Activated T-helper 1 cell treated with Interleukin-2 at 50 U/mL for 16 hours (primary cell): ENCODE data around the gene ARVCF.
"Not testable (repeated sequence)": the region's sequence is repeated elsewhere in the genome, so short reads cannot be mapped to it uniquely, and the experiment has no call there.

Source experiments
- DNase-seq: peaks from one replicate; pipeline ENCODE4 v3.0.0-alpha.2; 2020; ENCODE audit warnings: low read depth

The ARVCF gene

GRCh38 chr22:19936513-19936912 lies 80.1 kb downstream of the ARVCF start:
- DNase-seq = no peak

GRCh38 chr22:19935123-19935718 lies 81.4 kb downstream of the ARVCF start:
- DNase-seq = not testable (repeated sequence)

- no peak for DNase-seq
Measured at GRCh38 chr22:19933341-19934241, 83.0 kb downstream of the ARVCF start.

DNA sequence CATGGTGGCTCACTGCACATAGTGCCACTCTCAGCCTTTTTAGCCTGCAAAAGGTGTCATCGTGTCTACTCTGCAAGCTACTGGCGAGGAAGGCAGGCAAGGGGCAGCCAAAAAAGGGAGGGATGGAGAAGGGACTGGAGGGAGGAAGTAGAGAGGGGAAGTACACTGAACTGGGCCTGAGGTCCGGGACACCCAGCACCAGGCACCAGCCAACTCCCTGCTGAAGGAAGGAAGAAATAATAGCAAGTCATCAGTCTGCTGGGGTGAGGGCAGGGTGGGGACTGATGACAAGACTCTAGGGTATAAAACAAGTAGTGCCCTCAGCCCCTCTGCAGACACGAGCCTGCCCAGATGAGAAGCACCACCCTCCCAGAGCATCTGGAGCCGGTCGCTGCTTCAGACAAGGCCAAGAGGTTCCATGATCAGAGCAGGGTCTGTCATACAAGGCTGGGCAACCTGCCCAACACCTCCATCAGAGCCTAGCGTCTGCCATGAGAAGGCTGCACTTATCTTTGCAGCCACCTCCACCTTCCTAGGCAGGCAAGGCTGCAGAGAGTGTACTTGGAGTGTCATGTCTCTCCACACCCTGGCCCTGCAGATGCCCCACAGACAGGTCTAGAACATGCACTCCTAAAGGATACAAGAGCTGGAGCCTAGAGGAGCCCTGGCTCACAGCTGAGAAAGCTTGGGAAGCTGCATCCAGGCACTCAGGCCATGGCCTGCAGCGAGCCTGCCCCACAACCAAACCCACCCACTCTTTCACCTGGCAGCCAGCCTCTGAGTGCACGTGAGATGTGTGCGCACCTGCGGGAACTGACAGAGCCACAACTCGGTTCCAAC lies 84.0 kb downstream of the ARVCF start:
- DNase-seq = no peak

- no peak for DNase-seq
Measured at GRCh38 chr22:19931514-19931913, 85.1 kb downstream of the ARVCF start.

GRCh38 chr22:19930551-19931486 lies 85.8 kb downstream of the ARVCF start:
- no peak for DNase-seq

GRCh38 chr22:19929586-19930550 lies 86.8 kb downstream of the ARVCF start:
- no peak for DNase-seq

DNA sequence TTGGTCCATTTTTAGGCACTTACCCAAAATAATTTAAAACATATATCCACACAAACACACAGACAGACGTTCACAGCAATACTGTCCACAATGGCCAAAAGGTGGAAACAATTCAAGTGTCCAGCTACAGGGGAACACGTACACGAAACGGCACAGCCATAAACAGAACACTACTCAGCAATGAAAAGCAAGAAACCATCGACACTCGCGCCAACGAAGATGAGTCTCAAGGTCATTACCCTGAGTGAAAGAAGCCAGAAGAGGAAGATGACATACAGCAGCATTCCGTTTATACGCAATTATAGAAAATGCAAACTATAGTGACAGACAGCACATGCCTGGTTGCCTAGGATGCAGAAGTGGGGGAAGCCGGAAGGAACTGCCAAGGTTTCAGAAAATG lies 88.4 kb downstream of the ARVCF start:
- no peak for DNase-seq

DNA sequence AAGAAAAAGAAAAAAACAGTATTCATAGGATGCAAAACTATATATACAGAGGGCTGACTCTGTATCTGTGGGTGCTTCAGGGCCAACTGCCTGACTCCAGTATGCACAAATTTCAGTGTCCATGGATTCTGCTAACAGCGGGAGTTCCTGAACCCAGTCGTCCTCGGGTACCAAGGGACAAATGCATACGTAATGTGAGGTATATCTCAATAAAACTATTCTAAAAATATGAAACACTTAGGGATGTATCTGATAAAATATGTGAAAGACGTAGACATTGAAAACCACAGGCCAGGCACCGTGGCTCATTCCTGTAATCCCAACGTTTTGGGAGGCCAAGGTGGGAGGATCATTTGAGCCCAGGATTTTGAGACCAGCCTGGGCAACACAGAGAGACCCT lies 88.9 kb downstream of the ARVCF start:
- no peak for DNase-seq

- not testable (repeated sequence) for DNase-seq
Measured at GRCh38 chr22:19926028-19926427, 90.6 kb downstream of the ARVCF start.

- DNase-seq = no peak
Measured at GRCh38 chr22:19923914-19924513, 92.6 kb downstream of the ARVCF start.

- DNase-seq = no peak
Measured at GRCh38 chr22:19921544-19922081, 95.0 kb downstream of the ARVCF start.
